Measurements from ENCODE around the gene MGAT4C.

DNA sequence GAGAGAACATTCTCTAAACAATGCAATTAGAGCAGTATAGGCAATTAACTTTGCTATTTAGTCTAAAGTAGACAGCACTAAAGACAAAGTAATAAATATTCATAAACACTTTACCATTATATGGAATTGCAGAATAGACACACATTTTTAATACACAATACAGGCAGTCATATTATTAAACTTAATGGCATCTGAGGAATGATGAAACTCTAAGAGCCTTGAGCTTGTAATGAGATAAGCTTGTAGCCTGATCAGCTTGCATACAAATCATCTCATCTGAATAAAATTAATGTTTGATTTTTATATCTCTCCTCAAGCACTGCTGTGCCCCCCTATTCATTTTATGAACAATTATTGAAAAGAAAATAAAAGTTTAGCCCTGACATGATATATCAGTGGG lies 107.6 kb downstream of the MGAT4C start:
- TF ChIP-seq POLR2A (IDR thresholded peaks at IDR 0.05), result no peak
- TF ChIP-seq, protein P1, sequence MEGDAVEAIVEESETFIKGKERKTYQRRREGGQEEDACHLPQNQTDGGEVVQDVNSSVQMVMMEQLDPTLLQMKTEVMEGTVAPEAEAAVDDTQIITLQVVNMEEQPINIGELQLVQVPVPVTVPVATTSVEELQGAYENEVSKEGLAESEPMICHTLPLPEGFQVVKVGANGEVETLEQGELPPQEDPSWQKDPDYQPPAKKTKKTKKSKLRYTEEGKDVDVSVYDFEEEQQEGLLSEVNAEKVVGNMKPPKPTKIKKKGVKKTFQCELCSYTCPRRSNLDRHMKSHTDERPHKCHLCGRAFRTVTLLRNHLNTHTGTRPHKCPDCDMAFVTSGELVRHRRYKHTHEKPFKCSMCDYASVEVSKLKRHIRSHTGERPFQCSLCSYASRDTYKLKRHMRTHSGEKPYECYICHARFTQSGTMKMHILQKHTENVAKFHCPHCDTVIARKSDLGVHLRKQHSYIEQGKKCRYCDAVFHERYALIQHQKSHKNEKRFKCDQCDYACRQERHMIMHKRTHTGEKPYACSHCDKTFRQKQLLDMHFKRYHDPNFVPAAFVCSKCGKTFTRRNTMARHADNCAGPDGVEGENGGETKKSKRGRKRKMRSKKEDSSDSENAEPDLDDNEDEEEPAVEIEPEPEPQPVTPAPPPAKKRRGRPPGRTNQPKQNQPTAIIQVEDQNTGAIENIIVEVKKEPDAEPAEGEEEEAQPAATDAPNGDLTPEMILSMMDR (IDR thresholded peaks at IDR 0.05), result no peak
